PC-3 (cell line): ENCODE measurements around the gene ADGRG3. TPM values are rescaled to one million over a fixed set of nuclear protein-coding genes. Genes with fewer than 3 reads are reported as not detected.

ENCODE experiments used
- ATAC-seq: fragments of 200-7000 bp; cut with Tn5 transposase; 2 replicates; pipeline ENCODE4 v1.9.1; 2020; ENCODE audit warnings: mild to moderate bottlenecking, moderate library complexity
- BruUV-seq: library from RNA; stranded (reverse); fragments of 400-500 nt; replicated peaks from 2 replicates; lab custom pipeline; 2021; lab: Mats Ljungman, UMichigan
- CTCF ChIA-PET: fragments of 300-600 bp; sonication (Branson Sonifier 250); formaldehyde crosslinking; loops from one replicate; lab custom pipeline; 2022; ENCODE audit warnings: antibody characterized with exemption; lab: Charles Lee
- POLR2A ChIA-PET: fragments of 300-600 bp; sonication (Branson Sonifier 250); formaldehyde crosslinking; loops from one replicate; lab custom pipeline; 2022; ENCODE audit warnings: antibody characterized with exemption; ENCODE audit not compliant: unreplicated experiment; lab: Charles Lee
- DNase-seq: peaks from one replicate; pipeline ENCODE4 v3.0.0-alpha.2; 2015
- H2AFZ ChIP-seq: fragments of 300-600 bp; sonication (generic); 2 replicates; pipeline ENCODE4 v1.6.0; 2016; ENCODE audit warnings: antibody characterized with exemption, low read length
- H3F3A ChIP-seq: fragments of 300-600 bp; sonication (generic); one replicate; pipeline ENCODE4 v1.6.0; 2017; ENCODE audit warnings: antibody characterized with exemption, low read length, control low read depth, mild to moderate bottlenecking; ENCODE audit not compliant: unreplicated experiment
- H3K27ac ChIP-seq: fragments of 300-600 bp; sonication (generic); 2 replicates; pipeline ENCODE4 v1.5.1; 2016; ENCODE audit warnings: mild to moderate bottlenecking, low read length
- H3K27me3 ChIP-seq: fragments of 300-600 bp; sonication (generic); 2 replicates; pipeline ENCODE4 v1.6.1; 2016; ENCODE audit warnings: low read length, mixed read lengths
- H3K36me3 ChIP-seq: fragments of 300-600 bp; sonication (generic); 2 replicates; pipeline ENCODE4 v1.6.1; 2016; ENCODE audit warnings: low read depth, mixed run types, low read length, mixed read lengths
- H3K4me1 ChIP-seq: fragments of 300-600 bp; sonication (generic); 2 replicates; pipeline ENCODE4 v1.5.1; 2016; ENCODE audit warnings: low read length; ENCODE audit not compliant: insufficient read depth
- H3K4me2 ChIP-seq: fragments of 300-600 bp; sonication (generic); 2 replicates; pipeline ENCODE4 v1.6.0; 2016; ENCODE audit warnings: low read length
- H3K4me3 ChIP-seq: fragments of 300-600 bp; sonication (generic); 2 replicates; pipeline ENCODE4 v1.5.1; 2016; ENCODE audit warnings: mild to moderate bottlenecking, low read length, mixed read lengths
- H3K79me2 ChIP-seq: fragments of 300-600 bp; sonication (generic); 2 replicates; pipeline ENCODE4 v1.6.1; 2017; ENCODE audit warnings: low read length, mixed read lengths
- H3K9ac ChIP-seq: fragments of 300-600 bp; sonication (generic); 2 replicates; pipeline ENCODE4 v1.6.0; 2016; ENCODE audit warnings: mild to moderate bottlenecking, low read length
- H3K9me2 ChIP-seq: fragments of 300-600 bp; sonication (generic); replicated peaks from 2 replicates; pipeline ENCODE4 v1.6.1; 2016; ENCODE audit warnings: mixed run types, low read length, mixed read lengths
- H3K9me3 ChIP-seq: fragments of 300-600 bp; sonication (generic); 2 replicates; pipeline ENCODE4 v1.6.1; 2016; ENCODE audit warnings: low read length, mixed read lengths
- H4K20me1 ChIP-seq: fragments of 300-600 bp; sonication (generic); 2 replicates; pipeline ENCODE4 v1.6.1; 2016; ENCODE audit warnings: low read length, mixed read lengths
- EZH2 ChIP-seq: fragments of 300-600 bp; sonication (generic); IDR thresholded peaks from one replicate; pipeline ENCODE4 v1.6.1; 2017; ENCODE audit warnings: antibody characterized with exemption, mild to moderate bottlenecking, low read length; ENCODE audit not compliant: unreplicated experiment
- EZH2phosphoT487 ChIP-seq: fragments of 300-600 bp; sonication (generic); IDR thresholded peaks from 2 replicates; pipeline ENCODE4 v1.6.1; 2018; ENCODE audit warnings: mild to moderate bottlenecking, antibody characterized with exemption, low read length, borderline replicate concordance
- intact Hi-C: fragments of 100-400 bp; cut with micrococcal nuclease; formaldehyde crosslinking; loops from 2 replicates; pipeline ENCODE4 v1.9.0; 2023
- total RNA-seq: library from RNA; depleted of rRNA; stranded (reverse); fragments of >200 nt; gene quantifications from 2 replicates; pipeline ENCODE4 v1.2.3, GENCODE V29; 2014
- TF ChIP-seq, protein P1 (sequence below): fragments of 300-600 bp; sonication (generic); conservative IDR thresholded peaks from 2 replicates; pipeline ENCODE4 v1.5.1; 2017; ENCODE audit warnings: antibody characterized with exemption, low read depth, mild to moderate bottlenecking, low read length

Gene ADGRG3
- total RNA-seq, 1 experiment from 2014 or later: not detected

DNA sequence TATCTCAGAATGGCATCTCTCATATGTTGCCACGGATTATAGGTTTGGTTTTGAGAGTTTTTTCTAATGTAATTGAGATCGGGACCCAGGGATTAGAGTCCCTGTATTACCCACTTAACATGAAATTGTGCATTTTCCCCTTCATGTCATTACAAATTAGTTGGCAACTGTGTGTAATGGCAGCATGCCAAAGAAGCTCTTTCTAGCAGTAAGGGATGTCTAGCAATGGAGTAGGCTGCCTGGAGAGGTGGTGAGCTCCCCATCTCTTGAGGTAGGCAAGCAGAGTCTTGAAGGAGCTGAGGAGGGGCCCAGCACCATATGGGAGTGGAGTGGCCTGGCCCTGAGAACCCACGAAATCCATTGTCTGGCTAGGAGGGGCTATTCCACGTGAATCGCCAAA, 57.4 kb downstream of the ADGRG3 start:
- Histone ChIP-seq H2AFZ (no peak overlapping the region), H3K4me1 (no peaks in the 10 kb centered on the region), H3K79me2 (no peaks in the 10 kb centered on the region), H3K9ac (no peak overlapping the region), H3F3A (no peaks in the 10 kb centered on the region), H3K4me2 (no peak overlapping the region), H3K27me3 (no peaks in the 10 kb centered on the region), H3K4me3 (no peak overlapping the region), H3K9me3 (no peaks in the 10 kb centered on the region), H3K36me3 (no peaks in the 10 kb centered on the region), H4K20me1 (no peaks in the 10 kb centered on the region), H3K27ac (no peak overlapping the region), H3K9me2 (no peaks in the 10 kb centered on the region)
- ATAC-seq (no peak), DNase-seq (peak; percentile 2)
- intact Hi-C loops: no loop called here
- BruUV-seq: no TSS peak
- ChIA-PET POLR2A (no interaction called here), CTCF (no interaction called here)
- TF ChIP-seq, protein P1, sequence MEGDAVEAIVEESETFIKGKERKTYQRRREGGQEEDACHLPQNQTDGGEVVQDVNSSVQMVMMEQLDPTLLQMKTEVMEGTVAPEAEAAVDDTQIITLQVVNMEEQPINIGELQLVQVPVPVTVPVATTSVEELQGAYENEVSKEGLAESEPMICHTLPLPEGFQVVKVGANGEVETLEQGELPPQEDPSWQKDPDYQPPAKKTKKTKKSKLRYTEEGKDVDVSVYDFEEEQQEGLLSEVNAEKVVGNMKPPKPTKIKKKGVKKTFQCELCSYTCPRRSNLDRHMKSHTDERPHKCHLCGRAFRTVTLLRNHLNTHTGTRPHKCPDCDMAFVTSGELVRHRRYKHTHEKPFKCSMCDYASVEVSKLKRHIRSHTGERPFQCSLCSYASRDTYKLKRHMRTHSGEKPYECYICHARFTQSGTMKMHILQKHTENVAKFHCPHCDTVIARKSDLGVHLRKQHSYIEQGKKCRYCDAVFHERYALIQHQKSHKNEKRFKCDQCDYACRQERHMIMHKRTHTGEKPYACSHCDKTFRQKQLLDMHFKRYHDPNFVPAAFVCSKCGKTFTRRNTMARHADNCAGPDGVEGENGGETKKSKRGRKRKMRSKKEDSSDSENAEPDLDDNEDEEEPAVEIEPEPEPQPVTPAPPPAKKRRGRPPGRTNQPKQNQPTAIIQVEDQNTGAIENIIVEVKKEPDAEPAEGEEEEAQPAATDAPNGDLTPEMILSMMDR: no peak
- TF ChIP-seq EZH2phosphoT487 (no peak), EZH2 (no peak)

DNA sequence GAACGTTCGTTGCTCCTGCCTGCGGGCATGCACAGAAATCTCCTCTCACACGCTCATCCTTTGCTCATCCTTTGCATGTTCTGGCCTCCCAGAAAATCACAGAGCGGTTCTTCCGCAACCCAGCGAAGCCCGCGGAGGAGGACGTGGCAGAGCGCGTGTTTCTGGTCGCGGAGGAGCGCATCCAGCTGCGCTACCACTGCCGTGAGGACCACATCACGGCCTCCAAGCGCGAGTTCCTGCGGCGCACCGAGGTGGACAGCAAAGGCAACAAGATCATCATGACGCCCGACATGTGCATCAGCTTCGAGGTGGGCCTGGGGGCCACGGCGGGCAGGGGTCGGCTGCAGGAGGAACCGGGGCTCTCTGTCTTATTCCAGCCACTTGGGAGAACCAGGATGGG, 57.9 kb downstream of the ADGRG3 start:
- TF ChIP-seq, protein P1: no peak
- TF ChIP-seq EZH2 (no peak), EZH2phosphoT487 (no peak)
- no peak overlapping the region for H3K9ac ChIP-seq
- H2AFZ ChIP-seq: no peak overlapping the region
- POLR2A ChIA-PET: no interaction called here
- CTCF ChIA-PET: interaction anchor here (0.6 kb wide), 1 partner anchor 126 kb away, joined by 3 read pairs; no protein-coding TSS in a partner anchor
- H4K20me1 ChIP-seq: no peaks in the 10 kb centered on the region
- no peaks in the 10 kb centered on the region for H3K9me2 ChIP-seq
- H3K9me3 ChIP-seq: no peaks in the 10 kb centered on the region
- no peaks in the 10 kb centered on the region for H3K4me1 ChIP-seq
- no peak overlapping the region for H3K27ac ChIP-seq
- H3K4me2 ChIP-seq: no peak overlapping the region
- intact Hi-C loops: no loop called here
- DNase-seq: no peak
- no peak for ATAC-seq
- no peak overlapping the region for H3K4me3 ChIP-seq
- H3K36me3 ChIP-seq: no peaks in the 10 kb centered on the region
- H3K79me2 ChIP-seq: no peaks in the 10 kb centered on the region
- BruUV-seq: no TSS peak
- no peaks in the 10 kb centered on the region for H3K27me3 ChIP-seq
- no peaks in the 10 kb centered on the region for H3F3A ChIP-seq

DNA sequence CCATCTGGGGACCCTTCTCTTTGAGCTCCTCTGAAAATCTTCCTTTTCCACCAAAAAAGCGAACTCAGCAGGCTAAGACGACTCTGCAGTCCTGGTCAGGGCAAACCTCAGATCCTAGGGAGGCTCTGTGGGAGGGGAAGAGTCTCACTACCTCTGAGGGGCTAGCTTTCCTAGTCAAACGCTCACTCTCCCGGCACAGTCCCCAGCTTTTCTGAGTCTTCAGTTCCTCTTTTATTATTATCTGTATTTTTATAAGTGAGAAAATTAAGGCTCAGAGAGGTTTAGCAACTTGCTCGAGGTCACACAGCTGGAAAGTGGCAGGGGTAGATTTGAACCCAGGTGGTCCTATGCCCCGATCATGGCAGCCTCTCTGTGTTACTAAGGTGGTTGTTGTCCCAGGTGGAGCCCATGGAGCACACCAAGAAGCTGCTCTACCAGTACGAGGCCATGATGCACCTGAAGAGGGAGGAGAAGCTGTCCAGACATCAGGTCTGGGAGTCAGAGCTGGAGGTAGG, 58.4 kb downstream of the ADGRG3 start:
- Histone ChIP-seq H3K4me2 (no peak overlapping the region), H3K36me3 (no peaks in the 10 kb centered on the region), H3F3A (no peaks in the 10 kb centered on the region), H3K9me2 (no peaks in the 10 kb centered on the region), H3K4me1 (no peaks in the 10 kb centered on the region), H4K20me1 (no peaks in the 10 kb centered on the region), H3K27me3 (no peaks in the 10 kb centered on the region), H3K9me3 (no peaks in the 10 kb centered on the region), H3K4me3 (no peak overlapping the region), H3K9ac (no peak overlapping the region), H3K79me2 (no peaks in the 10 kb centered on the region), H2AFZ (no peak overlapping the region), H3K27ac (no peak overlapping the region)
- DNase-seq (no peak), ATAC-seq (no peak)
- BruUV-seq: no TSS peak
- POLR2A ChIA-PET: no interaction called here
- TF ChIP-seq, protein P1: no peak
- no peak for TF ChIP-seq EZH2
- TF ChIP-seq EZH2phosphoT487: no peak
- intact Hi-C loops: no loop called here
- CTCF ChIA-PET: interaction anchor here (0.6 kb wide), 1 partner anchor 127 kb away, joined by 3 read pairs; no protein-coding TSS in a partner anchor
